NCI-H2081 treated with DMSO at 0.1 percent for 48 hours (cell line): ENCODE measurements around the gene RILP.
"Not testable (repeated sequence)": the region's sequence is repeated elsewhere in the genome, so short reads cannot be mapped to it uniquely, and the experiment has no call there.

ENCODE experiments used
- DNase-seq: peaks from one replicate; lab custom pipeline; 2025; lab: John Stamatoyannopoulos, UW

Gene RILP, protein sequence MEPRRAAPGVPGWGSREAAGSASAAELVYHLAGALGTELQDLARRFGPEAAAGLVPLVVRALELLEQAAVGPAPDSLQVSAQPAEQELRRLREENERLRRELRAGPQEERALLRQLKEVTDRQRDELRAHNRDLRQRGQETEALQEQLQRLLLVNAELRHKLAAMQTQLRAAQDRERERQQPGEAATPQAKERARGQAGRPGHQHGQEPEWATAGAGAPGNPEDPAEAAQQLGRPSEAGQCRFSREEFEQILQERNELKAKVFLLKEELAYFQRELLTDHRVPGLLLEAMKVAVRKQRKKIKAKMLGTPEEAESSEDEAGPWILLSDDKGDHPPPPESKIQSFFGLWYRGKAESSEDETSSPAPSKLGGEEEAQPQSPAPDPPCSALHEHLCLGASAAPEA

DNA sequence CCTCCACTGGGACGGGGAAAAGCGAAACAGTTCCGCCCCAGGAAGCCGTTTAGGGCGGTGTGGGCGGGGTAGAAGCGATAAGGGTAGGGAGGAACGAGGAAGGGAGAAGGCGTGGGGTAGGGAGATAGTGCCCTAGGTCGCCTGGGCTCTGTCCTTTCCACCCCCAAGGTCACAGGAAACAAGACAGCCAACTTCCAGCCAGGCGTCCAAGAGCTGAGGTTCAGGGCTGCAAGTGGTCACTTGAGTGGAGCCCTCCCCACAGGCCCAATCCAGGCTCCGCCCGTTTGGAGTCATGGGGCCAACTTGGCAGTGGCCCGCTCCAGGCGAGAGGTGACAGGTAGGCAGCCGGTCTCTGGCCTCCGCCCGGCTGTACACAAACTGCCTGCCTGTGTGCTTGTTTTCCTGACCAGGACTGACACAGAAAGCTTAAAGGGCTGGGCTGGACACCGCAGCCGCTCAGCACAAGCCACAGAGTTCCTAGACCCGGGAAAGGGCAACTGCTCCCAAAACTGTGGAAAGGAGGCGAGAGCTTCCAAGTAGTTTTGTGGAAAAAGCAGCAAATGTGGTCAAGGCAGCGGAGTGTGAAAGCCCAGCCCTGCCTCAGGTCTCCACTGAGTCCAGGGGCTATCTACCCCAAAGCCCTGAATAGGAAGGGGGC lies at the start of gene RILP:
Gene RILP (minus strand): TSS at position 23 of the 658 bp plus-strand sequence. CDS start 62 bp downstream, outside the sequence.
- no peak for DNase-seq

DNA sequence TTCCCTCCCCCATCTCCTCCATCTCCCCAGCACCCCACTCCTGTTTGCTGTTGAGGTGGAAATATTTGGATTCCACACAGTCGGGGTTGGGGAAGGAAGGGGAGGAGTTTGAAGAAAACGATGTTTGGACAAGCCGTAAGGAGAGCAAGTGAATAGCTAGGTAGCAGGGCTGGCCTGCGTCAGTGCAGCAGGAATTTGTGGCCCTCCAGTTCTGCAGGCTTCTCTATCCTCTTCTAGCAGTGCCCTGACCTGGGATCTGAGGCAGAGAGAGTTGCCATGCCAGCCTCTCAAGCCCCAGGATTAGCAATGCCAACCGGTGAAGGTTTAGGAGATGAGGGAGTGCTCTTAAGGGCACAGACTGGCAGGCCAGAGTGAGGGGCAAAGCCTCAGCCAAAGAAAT lies 48.0 kb upstream of the RILP start:
- no peak for DNase-seq

GRCh38 chr17:1695365-1695764 lies 45.7 kb upstream of the RILP start:
- no peak for DNase-seq

DNA sequence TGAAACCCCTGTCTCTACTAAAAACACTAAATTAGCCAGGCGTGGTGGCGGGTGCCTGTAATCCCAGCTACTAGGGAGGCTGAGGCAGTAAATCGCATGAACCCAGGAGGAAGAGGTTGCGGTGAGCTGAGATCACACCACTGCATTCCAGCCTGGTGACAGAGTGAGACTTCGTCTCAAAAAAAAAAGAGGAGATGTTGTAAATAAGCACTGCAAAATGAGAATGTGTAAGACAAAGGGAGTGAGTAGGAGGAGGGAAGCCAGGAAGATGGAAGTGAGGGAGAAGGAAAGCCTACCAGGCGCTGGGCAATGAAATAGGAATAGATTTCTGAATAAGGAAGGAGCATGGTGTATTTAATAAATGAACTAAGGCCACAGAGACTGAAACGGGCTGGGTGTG lies 43.7 kb upstream of the RILP start:
- DNase-seq, result no peak

DNA sequence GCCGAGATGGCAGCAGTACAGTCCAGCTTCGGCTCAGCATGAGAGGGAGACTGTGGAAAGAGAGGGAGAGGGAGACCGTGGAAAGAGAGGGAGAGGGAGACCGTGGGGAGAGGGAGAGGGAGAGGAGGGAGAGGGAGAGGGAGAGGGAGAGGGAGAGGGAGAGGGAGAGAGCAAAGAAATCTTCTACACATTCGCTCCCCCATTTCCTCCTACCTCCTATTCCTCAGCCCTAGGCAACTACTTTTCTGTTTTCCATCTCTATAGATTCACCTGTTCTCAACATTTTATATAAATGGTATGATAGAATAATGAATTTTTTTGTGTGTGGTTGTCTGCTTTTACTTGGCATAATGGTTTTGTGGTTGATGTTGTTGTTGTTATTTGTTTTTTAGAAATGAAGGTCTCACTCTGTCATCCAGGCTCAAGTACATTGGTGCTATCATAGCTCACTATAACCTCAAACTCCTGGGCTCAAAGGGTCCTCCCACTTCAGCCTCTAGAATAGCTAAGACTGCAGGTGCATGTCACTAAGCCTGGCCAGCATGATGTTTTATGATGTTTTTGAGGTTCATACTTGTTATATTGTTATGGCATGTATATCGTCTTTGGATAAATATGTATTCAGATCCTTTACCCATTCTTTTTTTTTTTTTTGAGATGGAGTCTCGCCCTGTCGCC lies 41.0 kb upstream of the RILP start:
- DNase-seq, result no peak

GRCh38 chr17:1688405-1688804 lies 38.7 kb upstream of the RILP start:
- DNase-seq, result not testable (repeated sequence)

- no peak for DNase-seq
These were observed 36.4 kb upstream of the RILP start for GRCh38 chr17:1686086-1686485.

- DNase-seq, result peak; percentile 82
These were observed 34.9 kb upstream of the RILP start, which contains the start of gene PRPF8 for GRCh38 chr17:1684378-1685189. Gene PRPF8, minus strand, starts transcription at chr17:1684867. Its CDS starts 296 bp downstream, at chr17:1684571.

GRCh38 chr17:1683459-1683858 lies 33.8 kb upstream of the RILP start:
- DNase-seq, result no peak

- DNase-seq, result no peak
These were observed 26.7 kb upstream of the RILP start for GRCh38 chr17:1676401-1676800.

DNA sequence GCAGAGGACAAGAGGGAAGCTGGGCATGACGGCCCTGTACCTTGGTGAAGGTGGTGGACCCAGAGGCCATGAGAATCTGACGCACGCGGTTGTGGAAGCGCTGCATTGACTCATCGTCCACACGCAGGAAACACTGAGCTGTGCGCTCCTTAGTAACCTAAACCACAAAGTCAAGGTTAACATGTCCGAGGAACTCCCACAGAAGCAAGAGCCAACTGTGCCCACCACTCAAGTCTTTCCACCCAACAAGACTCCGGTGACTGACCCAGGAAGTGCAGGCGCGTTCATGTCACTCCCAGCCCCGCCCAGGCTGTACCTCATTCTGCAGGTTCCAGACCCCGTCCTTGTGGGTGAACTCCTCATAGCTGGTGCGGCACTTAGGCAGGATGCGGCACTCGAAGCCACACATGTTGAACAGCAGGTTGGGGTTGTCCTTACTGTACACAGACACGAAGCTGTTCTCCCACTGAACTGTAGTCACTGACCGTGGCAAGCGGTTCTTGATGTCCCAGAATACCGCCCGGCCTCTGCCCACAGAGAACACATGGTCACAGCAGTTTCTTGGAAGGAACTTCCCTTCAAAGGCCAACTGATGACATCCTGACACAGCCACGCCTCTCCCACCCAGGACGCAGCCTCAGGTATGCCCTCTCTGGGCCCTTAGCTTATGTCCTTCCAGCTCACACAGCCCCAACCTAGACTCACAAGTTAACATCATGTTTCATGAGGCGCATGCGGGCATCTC lies 23.5 kb upstream of the RILP start:
- DNase-seq, result no peak

DNA sequence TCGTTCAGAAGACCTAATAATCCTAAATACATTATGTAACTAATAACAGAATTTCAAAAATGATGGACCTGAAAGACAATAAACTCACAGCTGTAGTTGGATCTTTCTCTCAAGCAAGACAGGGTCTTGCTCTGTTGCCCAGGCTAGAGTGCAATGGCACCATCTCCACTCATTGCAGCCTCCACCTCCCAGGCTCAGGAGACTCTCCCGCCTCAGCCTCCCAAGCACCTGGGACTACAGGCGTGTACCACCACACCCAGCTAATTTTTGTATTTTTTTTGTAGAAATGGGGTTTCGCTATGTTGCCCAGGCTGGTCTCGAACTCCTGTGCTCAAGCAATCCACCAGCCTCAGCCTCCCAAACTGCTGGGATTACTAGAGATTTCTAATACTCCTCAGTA lies 14.3 kb upstream of the RILP start:
- DNase-seq, result not testable (repeated sequence)

- DNase-seq, result no peak
These were observed 11.4 kb upstream of the RILP start for GRCh38 chr17:1661045-1661444.

DNA sequence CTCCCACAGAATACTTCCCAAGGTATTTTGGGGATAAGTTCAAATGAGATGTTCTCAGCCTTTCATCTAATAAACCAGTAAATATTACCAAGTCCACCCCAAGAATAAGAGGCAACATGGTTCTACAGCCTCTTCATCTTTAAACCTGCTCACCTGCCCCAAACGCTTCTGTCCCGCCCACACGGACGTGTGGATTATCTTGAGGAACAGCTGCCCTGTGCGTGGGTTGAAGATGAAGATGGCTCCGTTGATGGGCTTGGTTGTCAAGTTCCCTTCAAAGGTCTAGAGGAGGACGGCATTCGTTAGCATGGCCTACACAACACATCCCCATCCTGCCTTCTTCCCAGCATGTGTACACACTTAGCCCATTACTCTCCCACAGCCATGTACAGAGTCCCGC lies 8.4 kb upstream of the RILP start:
- DNase-seq, result no peak

DNA sequence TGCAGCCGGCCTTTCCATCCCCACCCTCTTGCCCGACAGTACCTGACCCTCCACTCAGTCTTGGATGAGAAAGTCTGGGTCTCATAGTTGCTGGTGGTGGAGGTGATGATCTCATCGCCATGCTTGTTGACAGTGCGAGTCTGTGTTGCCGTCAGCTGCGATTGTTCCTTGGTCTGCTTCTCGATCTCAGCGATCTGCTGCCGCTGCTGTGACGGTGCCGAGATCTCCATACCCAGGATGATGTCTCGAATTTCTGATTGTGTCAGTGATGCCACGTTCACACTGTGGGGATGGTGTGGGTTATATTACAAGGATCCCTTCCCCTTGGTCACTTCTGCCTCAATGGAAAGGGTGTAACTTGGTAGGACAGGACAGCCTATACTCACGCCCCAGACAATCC lies 4.1 kb upstream of the RILP start:
- DNase-seq, result no peak

DNA sequence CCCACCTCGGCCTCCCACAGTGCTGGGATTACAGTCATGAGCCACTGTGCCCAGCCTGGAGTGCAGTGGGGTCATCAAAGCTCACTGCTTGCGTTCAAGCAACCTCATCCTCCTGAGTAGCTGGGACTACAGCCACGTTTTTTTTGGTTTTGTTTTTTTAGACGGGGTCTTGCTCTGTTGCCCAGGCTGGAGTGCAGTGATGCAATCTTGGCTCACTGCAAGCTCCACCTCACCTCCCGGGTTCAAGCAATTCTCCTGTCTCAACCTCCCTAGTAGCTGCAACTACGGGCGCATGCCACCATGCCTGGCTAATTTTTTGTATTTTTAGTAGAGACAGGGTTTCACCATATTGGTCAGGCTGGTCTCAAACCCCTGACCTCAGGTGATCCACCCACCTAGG lies 3.1 kb upstream of the RILP start:
- not testable (repeated sequence) for DNase-seq

DNA sequence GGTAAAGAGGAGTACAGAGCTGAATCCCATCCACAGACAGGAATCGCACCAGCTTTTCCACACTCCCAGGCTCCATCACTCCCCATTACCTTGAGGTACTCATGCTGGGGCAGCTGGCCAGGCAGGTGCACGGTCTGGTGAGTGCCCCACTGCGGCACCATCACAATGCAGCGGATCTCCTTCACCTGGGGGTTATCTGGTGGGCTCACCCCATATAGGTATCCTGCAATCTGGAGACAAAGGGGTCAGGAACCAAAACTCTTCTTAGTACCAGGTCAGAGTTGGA lies 1.8 kb upstream of the RILP start:
- DNase-seq, result no peak

GRCh38 chr17:1650731-1651558 lies 1.3 kb upstream of the RILP start:
- no peak for DNase-seq

DNA sequence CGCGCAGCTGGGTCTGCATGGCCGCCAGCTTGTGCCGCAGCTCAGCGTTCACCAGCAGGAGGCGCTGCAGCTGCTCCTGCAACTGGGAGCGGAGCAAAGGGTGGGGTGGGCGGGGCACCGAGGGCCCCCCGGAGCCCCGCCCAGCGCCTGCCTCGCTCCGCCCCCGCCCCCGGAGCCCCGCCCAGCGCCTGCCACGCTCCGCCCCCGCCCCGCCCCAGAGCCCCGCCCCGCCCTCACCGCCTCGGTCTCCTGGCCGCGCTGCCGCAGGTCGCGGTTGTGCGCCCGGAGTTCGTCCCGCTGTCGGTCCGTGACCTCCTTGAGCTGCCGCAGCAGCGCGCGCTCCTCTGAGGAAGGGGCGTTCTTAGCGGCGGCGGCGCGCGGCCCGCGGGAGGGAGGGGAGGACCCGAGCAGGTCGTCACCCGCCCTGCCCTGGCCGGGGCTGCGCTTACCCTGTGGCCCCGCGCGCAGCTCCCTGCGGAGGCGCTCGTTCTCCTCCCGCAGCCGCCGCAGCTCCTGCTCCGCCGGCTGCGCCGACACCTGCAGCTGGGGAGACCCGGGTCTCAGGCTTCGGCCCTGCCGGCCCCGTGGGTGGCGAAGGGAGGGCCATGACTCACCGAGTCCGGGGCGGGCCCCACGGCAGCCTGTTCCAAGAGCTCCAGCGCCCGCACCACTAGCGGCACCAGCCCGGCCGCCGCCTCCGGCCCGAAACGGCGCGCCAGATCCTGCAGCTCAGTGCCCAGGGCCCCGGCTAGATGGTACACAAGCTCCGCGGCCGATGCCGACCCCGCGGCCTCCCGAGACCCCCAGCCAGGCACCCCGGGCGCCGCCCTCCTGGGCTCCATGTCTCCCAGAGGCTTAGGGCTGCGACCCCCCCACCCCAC lies 463 bp downstream of the RILP start:
- no peak for DNase-seq
